ENCODE data around the gene PRICKLE1.

The PRICKLE1 gene

GRCh38 chr12:42445891-42446290, 143.7 kb downstream of the PRICKLE1 start:
- no peak for DNase-seq

- DNase-seq: no peak
Measured at GRCh38 chr12:42444192-42444943, 145.2 kb downstream of the PRICKLE1 start.

DNA sequence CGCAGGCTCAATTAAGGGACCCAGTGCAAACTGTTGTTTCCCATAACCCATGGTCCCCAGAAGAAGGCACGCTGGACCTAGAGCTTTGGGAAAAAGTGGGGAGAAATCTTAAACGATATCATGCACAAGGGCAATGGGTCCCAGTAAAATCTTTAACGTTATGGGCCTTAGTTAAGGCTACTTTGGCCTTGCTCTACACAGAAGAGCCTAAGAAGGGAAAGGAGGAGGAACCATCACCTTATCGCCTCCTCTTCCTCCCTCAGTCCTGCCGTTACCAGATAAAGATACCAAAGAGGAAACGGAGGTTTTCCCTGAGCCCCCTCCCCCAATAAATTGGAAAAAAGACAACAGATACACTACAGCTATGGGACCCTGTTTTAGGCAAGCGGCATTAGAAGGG, 146.7 kb downstream of the PRICKLE1 start:
- DNase-seq: no peak

- no peak for DNase-seq
Measured at GRCh38 chr12:42442311-42442759, 147.2 kb downstream of the PRICKLE1 start.

- DNase-seq: no peak
Measured at GRCh38 chr12:42440608-42441007, 148.9 kb downstream of the PRICKLE1 start.

DNA sequence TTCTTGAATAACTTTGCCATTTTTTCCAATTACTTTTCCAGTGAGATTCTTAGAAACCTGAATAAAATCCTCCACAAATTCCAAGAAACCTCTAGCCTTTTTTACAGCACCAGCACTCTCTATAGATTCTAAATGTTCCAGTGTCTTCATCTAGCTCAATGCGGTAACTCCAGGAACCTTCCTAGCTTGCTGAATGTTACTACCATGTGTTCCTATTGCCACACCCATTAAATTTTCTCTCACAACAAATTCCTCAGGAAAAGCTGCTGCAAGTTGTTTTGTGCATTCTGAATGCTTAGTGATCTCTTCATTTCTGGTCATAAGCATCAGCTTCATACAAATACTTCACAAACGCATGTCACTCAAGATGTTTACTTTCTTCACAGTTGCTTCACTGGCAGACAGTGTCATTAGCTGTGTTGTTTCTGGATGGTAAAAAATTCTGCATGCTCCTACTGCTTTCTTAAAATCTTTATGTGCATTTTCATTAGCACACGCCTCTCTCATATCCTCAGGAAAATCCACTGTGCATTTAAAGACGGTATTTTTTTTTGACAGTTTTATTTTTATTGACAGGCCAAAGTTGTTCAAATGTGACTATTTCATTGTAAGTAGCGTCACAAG, 156.9 kb downstream of the PRICKLE1 start:
- DNase-seq: no peak

- DNase-seq: no peak
Measured at GRCh38 chr12:42428850-42429249, 160.7 kb downstream of the PRICKLE1 start.

DNA sequence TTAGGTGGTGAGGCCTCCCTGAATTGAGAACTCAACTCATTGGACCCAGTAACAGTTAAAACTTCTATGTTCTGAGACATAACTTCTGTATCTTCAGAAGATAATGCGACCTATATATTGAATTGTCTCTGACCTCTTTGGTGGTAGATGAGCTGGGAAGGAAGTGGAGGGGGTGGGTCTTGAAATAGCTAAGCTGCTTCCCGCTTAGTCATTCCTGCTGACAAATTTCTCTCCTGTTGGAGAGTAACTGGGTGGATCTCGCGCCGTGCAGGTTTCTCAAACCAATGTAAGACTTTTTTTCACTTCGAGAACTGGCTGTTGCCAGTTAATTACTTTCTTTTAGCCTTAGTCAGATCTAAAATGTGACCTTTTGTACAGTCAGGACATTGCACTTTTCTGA, 162.8 kb downstream of the PRICKLE1 start:
- DNase-seq: no peak

DNA sequence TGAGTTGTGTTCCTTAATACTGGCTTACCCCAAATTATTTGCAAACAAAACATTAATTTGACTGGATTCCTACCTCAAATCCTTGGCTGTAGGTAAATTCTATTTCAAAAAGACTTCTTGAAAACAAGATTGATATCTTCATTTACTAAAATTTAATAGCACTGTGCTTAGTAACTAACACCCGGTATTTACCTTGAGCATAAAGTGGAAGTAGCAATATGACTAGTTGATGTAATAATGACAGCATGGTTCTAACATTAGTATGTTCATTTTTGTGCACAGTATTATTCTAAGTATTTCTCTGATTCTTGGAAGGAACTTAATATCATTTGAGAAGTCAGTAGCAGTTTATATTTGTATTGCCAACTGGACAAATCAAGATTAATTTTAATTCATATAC, 166.8 kb downstream of the PRICKLE1 start:
- DNase-seq: no peak

GRCh38 chr12:42421844-42422779, 167.4 kb downstream of the PRICKLE1 start:
- no peak for DNase-seq

DNA sequence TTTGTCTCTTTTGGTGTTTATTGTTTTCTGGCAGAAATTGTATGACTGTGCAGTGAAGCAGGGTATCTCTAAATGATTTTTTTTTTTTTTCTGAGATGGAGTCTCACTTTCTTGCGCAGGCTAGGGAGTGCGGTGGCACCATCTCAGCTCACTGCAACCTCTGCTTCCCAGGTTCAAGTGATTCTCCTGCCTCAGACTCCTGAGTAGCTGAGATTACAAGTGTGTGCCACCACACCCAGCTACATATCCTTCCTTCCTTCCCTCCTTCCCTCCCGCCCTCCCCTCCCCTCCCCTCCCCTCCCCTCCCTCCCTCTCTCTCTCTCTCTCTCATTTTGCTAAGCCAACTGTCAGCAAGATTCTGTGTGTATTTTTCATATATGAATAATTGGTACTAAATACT, 169.2 kb downstream of the PRICKLE1 start:
- no peak for DNase-seq

DNA sequence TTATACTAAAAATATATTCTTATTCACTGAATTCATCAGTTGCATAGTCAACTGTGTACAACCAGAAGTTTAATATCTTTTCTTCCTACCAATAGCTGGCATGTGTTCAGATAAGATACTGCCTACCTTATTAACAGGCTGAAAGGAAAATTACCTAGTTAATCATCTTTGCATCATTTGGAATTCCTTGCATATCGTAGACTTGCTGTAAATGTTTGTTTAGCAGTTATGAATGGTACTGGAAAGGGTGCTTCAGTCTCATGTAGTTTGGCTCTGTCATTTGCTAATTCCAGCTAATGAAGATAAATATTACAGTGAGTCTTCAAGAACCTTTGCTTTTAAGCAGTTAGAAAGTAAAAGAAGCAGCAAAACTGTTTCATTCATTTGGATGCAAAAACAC, 179.2 kb downstream of the PRICKLE1 start:
- DNase-seq: no peak

DNA sequence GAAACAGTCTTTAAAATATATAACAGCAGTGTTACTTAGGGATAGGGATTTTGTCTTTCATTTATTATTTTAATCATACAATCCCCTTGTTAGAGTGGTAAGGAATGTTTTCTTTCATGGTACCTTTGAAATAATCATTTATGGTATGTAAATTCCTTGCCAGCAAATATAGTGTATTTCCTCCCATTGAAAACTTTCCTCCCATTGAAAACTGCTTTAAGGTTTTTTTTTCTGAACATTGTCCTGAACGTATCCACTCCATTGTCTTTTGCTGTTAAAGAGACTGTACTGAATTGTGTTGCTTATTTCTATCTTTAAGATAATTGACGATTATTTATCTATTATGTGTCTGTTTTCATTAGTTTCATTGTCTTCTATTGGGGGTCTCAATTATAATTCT, 180.1 kb downstream of the PRICKLE1 start:
- DNase-seq: no peak

DNA sequence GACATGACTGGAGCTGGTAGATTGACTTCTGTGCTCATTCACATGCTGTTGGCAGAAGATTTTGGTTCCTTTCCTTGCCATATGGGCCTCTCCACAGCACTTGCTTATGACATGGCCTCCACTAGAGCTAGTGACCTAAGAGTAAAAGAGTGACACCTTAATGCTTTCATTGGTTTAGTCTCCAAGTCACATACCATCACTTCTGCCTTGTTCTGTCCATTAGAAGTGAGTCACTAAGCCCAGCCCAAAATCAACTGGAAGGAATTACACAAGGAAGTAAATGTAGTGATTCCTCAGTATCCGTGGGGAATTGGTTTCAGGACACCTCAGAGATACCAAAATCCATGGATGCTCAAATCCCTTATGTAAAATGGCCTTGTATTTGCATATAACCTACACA, 182.2 kb downstream of the PRICKLE1 start:
- DNase-seq: no peak
